Natural killer cell (primary cell): ENCODE measurements around the gene MSL3B.

Experiments
- ATAC-seq, 3 donors: fragments of 150-1000 bp in 2 of 3; fragments of 200-7000 bp in 1 of 3; cut with Tn5 transposase; 1 replicate in 1 of 3; 2 replicates in 2 of 3; pipeline ENCODE4 v1.10.0; 2021; ENCODE audit warnings: mild to moderate bottlenecking in 2 of 3, moderate library complexity in 2 of 3
- DNase-seq, 2 donors: peaks; one replicate each; pipeline versions ENCODE4 v3.0.0 to v3.0.0-alpha.2; 2013 to 2021; ENCODE audit warnings: mixed read lengths in 1 of 2
- H3K27ac ChIP-seq: one replicate; pipeline ENCODE4 v1.5.1; 2013; ENCODE audit warnings: mild to moderate bottlenecking, low read length
- H3K27me3 ChIP-seq: one replicate; pipeline ENCODE4 v1.6.1; 2013; ENCODE audit warnings: low read length; ENCODE audit not compliant: control insufficient read depth, insufficient read depth
- H3K36me3 ChIP-seq: one replicate; pipeline ENCODE4 v1.6.1; 2013; ENCODE audit warnings: low read length; ENCODE audit not compliant: control insufficient read depth, insufficient read depth
- H3K4me1 ChIP-seq: one replicate; pipeline ENCODE4 v1.6.1; 2013; ENCODE audit warnings: low read length; ENCODE audit not compliant: control insufficient read depth, insufficient read depth
- H3K4me3 ChIP-seq: one replicate; pipeline ENCODE4 v1.5.1; 2013; ENCODE audit warnings: low read length
- H3K9me3 ChIP-seq: one replicate; pipeline ENCODE4 v1.6.1; 2013; ENCODE audit warnings: low read length; ENCODE audit not compliant: control insufficient read depth, insufficient read depth
- H3K27ac Mint-ChIP-seq, 2 donors: one replicate each; pipeline ENCODE4 v1.8.0; 2022; ENCODE audit warnings: mild to moderate bottlenecking in 2 of 2, mixed read lengths in 2 of 2, moderate library complexity in 1 of 2
- H3K27me3 Mint-ChIP-seq, 2 donors: one replicate each; pipeline ENCODE4 v1.8.0; 2022; ENCODE audit warnings: low read depth in 2 of 2, mixed read lengths in 2 of 2
- H3K36me3 Mint-ChIP-seq: one replicate; pipeline ENCODE4 v1.8.0; 2022; ENCODE audit warnings: mixed read lengths
- H3K4me1 Mint-ChIP-seq, 2 donors: one replicate each; pipeline ENCODE4 v1.8.0; 2022; ENCODE audit warnings: mixed read lengths in 2 of 2
- H3K4me3 Mint-ChIP-seq: one replicate; pipeline ENCODE4 v1.8.0; 2022; ENCODE audit warnings: mild to moderate bottlenecking, moderate library complexity, mixed read lengths
- H3K9me3 Mint-ChIP-seq, 2 donors: one replicate each; pipeline ENCODE4 v1.8.0; 2022; ENCODE audit warnings: mixed read lengths in 2 of 2
- CTCF ChIP-seq: fragments of 200-600 bp; IDR thresholded peaks from one replicate; pipeline ENCODE4 v1.8.0; 2022; ENCODE audit warnings: antibody characterized with exemption
- WGBS: methylation state at CpG from one replicate; pipeline ENCODE4 v1.1.7; 2013; ENCODE audit warnings: missing lambda C conversion rate; ENCODE audit not compliant: insufficient coverage; 5-methylcytosine and 5-hydroxymethylcytosine counted together
- intact Hi-C: fragments of 100-400 bp; cut with micrococcal nuclease; formaldehyde crosslinking; loops from one replicate; pipeline ENCODE4 v1.14.2; 2022

MSL3B gene

DNA sequence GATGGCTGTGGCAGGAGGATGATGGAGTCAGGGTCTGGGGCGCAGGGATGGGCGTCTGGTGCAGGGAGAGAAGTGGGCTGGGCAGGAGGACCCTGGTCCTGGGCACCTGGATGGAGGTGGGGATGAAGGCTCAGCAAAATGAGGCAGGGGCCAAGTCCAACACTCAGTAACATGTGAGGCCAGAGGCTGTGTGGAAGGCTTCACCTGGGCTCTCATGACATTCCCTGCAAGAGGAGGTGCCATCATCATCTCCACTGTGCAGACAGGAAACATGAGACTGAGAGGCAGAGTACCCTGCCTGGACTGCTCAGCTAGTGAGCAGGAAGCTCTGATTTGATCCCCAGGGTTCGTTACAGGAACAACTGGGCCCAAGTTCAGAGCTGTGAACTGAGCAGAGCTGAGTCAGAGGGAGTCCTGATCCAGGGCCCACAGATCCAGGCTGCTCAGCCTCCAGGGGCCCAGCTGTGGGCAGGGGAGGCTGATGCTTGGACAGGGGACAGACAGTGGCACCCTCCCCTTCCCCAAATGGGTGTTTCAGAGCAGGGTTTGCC lies 50.8 kb downstream of the MSL3B start:
- TF ChIP-seq CTCF = no peak
- H3K4me1 ChIP-seq = no peaks in the 10 kb centered on the region
- ATAC-seq (no peak), DNase-seq (no peak)
- H3K4me3 ChIP-seq = no peak overlapping the region
- intact Hi-C loops = no loop called here
- no peaks in the 10 kb centered on the region for H3K27me3 ChIP-seq
- H3K36me3 ChIP-seq = no peaks in the 10 kb centered on the region
- H3K9me3 ChIP-seq = no peaks in the 10 kb centered on the region
- H3K4me3 Mint-ChIP-seq = no peak overlapping the region
- no peaks in the 10 kb centered on the region for H3K36me3 Mint-ChIP-seq
- peaks cover 11 to 21% of the 10 kb centered on the region in 2 donors for H3K27me3 Mint-ChIP-seq
- WGBS = 80% methylated on average over 3 of the region's 3 CpGs
- no peak overlapping the region for H3K27ac ChIP-seq
- no peak overlapping the region for H3K27ac Mint-ChIP-seq
- H3K4me1 Mint-ChIP-seq = peaks cover 0 to 5% of the 10 kb centered on the region in 2 donors
- H3K9me3 Mint-ChIP-seq = no peaks in the 10 kb centered on the region

GRCh38 chr2:233816771-233817170 lies 51.4 kb downstream of the MSL3B start:
- no peak for ATAC-seq
- Histone ChIP-seq H3K9me3 (no peaks in the 10 kb centered on the region), H3K27ac (no peak overlapping the region), H3K4me3 (no peak overlapping the region), H3K36me3 (no peaks in the 10 kb centered on the region), H3K27me3 (no peaks in the 10 kb centered on the region), H3K4me1 (no peaks in the 10 kb centered on the region)
- Mint-ChIP-seq H3K9me3 (no peaks in the 10 kb centered on the region), H3K27ac (no peak overlapping the region), H3K4me1 (peaks cover 0 to 5% of the 10 kb centered on the region in 2 donors), H3K36me3 (no peaks in the 10 kb centered on the region), H3K4me3 (no peak overlapping the region), H3K27me3 (peaks cover 11 to 21% of the 10 kb centered on the region in 2 donors)
- intact Hi-C loops = no loop called here
- WGBS = 68% methylated on average over 4 of the region's 4 CpGs
- TF ChIP-seq CTCF = no peak
- no peak for DNase-seq

GRCh38 chr2:233816334-233816733 lies 51.9 kb downstream of the MSL3B start:
- no peak for ATAC-seq
- H3K27ac Mint-ChIP-seq = no peak overlapping the region
- TF ChIP-seq CTCF = no peak

DNA sequence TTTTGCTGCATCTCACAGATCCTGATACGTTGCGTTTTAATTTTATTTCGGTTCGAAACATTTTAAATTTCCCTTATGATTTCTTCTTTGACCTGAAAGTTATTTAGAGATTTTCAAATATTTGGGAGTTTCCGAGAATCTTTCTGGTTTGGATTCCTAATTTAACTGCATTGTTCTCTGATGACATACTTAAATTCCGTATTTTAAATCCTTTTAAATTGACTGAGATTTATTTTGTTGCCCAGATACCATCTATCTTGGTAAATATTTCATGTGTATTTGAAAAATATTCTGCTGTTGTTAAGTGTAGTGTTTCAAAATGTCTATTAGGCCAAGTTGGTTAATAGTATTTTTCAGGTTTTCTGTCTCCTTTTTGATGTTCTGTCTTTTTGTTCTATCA lies 52.3 kb downstream of the MSL3B start:
- no peaks in the 10 kb centered on the region for H3K36me3 ChIP-seq
- no peaks in the 10 kb centered on the region for H3K9me3 ChIP-seq
- H3K27ac ChIP-seq = no peak overlapping the region
- no peaks in the 10 kb centered on the region for H3K36me3 Mint-ChIP-seq
- peaks cover 0 to 5% of the 10 kb centered on the region in 2 donors for H3K4me1 Mint-ChIP-seq
- H3K4me1 ChIP-seq = no peaks in the 10 kb centered on the region
- intact Hi-C loops = no loop called here
- no peak for ATAC-seq
- no peaks in the 10 kb centered on the region for H3K27me3 ChIP-seq
- H3K9me3 Mint-ChIP-seq = no peaks in the 10 kb centered on the region
- no peak for DNase-seq
- H3K27me3 Mint-ChIP-seq = peaks cover 11 to 21% of the 10 kb centered on the region in 2 donors
- H3K4me3 ChIP-seq = no peak overlapping the region
- H3K4me3 Mint-ChIP-seq = no peak overlapping the region
- no peak overlapping the region for H3K27ac Mint-ChIP-seq
- WGBS = 100% methylated on average over 1 of the region's 6 CpGs
- no peak for TF ChIP-seq CTCF

More at GRCh38 chr2:233816334-233816733, 51.9 kb downstream of the MSL3B start:
- H3K4me1 Mint-ChIP-seq = peaks cover 0 to 5% of the 10 kb centered on the region in 2 donors
- Histone ChIP-seq H3K36me3 (no peaks in the 10 kb centered on the region), H3K27me3 (no peaks in the 10 kb centered on the region), H3K27ac (no peak overlapping the region), H3K9me3 (no peaks in the 10 kb centered on the region), H3K4me3 (no peak overlapping the region), H3K4me1 (no peaks in the 10 kb centered on the region)
- H3K36me3 Mint-ChIP-seq = no peaks in the 10 kb centered on the region
- intact Hi-C loops = no loop called here
- peaks cover 11 to 21% of the 10 kb centered on the region in 2 donors for H3K27me3 Mint-ChIP-seq
- DNase-seq = no peak
- no peaks in the 10 kb centered on the region for H3K9me3 Mint-ChIP-seq
- WGBS = 87% methylated on average over 2 of the region's 2 CpGs
- no peak overlapping the region for H3K4me3 Mint-ChIP-seq
